ENCODE results near the gene DACT3. TPM values are rescaled to one million over a fixed set of nuclear protein-coding genes. Genes with fewer than 3 reads are reported as not detected.
"Not testable (repeated sequence)": the region's sequence is repeated elsewhere in the genome, so short reads cannot be mapped to it uniquely, and the experiment has no call there.

Gene DACT3
- total RNA-seq, 1 experiment from 2014 or later = 3.8 TPM

DNA sequence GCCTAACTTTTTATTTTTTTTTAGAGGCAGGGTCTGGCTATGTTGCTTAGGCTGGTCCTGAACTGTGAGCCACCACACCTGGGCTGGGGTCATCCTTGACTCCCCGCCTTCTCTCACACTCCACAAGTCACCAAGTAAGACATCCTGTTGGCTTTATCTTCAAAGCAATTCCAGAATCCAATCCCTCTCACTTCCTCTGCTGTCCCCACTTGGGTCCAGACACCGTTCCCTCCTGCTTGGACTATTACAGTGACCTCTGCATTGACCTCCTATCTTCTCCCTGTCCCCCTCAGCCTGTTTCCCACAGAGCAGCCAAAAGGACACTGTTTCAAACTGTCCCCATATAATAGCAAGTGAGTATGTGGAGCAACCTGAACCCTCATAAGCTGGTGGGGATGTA, 20.3 kb downstream of the DACT3 start:
- DNase-seq (ENCODE audit: low read depth, low spot score) = no peak
- in situ Hi-C loops (cut with HindIII; ENCODE audit: low pct_unique_long_range_greater_than_20kb, low sequenced_read_pairs) = no loop called here

DNA sequence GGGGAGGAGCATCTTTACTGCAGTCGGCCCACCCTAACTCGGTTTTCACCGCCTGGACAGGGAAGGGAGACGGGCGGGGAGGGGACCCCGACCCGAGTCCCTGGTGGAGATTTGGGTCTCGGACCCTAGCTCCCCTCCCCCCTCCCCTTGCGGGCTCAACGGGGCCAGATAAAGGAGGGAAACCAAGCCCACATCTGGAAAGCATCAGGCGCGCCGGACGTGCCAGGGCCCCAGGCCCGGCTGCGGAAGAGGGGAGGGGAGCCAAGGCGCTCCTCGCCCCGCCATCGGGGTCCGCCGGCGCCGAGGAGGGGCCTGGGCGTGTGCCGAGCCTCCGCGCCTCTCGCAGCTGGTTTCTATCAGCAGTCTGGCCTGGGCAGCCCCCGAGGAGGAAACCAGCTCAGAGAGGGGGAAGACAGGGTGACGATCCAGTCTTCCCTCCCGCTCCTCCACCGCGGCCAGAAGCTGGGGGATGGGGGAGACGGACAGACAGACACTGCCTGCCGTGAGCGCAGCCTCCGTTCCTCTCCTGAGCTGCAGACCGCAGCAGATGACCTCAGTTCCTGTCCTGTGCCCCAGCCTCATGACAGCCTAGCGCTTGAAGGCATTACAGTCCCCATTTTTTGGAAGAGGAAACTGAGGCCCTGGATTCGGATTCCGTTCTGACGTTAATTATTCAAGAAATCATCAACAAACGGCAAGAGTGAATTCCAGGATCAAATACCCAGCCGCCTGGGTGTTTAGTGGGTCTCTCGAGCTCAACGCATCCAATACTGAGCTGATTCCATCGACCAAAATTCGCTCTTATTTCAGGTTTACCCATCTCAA, 21.4 kb downstream of the DACT3 start:
- in situ Hi-C loops (cut with HindIII; ENCODE audit: low pct_unique_long_range_greater_than_20kb, low sequenced_read_pairs) = no loop called here
- peak; percentile 46 for DNase-seq (ENCODE audit: low read depth, low spot score)

DNA sequence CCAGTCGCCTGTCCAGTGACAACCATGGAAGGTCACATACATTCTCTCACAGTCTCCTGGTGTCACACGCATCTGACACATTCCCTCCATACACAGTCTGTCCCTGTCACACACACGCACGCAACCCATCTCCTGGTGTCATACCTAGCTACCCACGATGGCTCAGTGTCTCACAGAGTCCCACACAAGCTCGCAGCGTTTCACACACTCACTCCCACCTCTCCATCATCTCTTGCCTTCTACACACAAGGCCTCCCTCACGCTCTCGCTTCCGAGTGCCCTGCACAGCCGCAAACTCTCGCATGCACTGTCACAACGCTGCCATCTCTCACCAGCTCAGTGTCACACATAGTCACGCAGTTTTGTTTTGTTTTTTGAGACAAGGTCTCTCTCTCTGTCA, 23.8 kb downstream of the DACT3 start:
- in situ Hi-C loops (cut with HindIII; ENCODE audit: low pct_unique_long_range_greater_than_20kb, low sequenced_read_pairs) = no loop called here
- DNase-seq (ENCODE audit: low read depth, low spot score) = no peak

DNA sequence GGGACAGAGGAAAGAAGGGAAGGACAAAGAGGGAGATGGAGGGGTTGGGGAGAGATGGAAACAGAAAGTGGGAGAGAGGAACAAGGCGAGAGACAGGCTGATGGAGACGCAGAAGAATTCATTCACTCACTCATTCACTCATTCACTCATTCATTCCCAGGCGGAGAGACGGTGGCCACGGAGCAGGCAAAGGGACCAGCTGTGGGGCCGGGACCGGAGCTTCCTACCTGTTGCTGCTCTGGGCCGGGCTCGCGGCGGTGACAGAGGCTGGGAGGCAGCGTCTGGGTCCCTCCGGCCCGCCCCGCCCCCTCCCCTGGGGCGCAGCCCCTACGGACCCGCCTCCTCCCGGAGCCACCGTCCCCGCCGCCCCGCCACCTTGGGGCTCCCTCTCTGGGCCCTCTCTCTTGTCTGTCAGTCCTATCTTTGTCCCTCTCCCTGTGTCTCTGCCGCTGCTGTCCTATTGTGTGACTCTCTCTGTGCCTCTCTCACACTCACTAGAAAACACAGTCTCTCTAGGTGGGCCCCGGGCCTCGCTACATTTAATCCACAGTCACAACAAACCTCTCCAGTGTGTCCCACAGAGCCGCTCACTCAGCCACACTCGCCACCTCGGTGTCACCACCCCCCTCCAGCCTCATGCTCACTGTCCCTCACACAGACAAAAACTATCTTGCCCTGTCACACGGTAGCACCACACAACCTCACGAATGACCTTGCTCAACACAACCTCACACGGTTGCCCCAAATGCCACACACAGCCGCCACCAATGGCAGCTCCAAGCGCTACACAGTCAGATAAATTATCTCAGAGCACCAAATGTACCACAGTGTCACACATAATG, 24.8 kb downstream of the DACT3 start, which contains the start of gene GNG8:
GNG8 (minus strand) TSS at position 283 of the 842 bp plus-strand sequence. CDS start 1,520 bp downstream, outside the sequence.
- in situ Hi-C loops (cut with HindIII; ENCODE audit: low pct_unique_long_range_greater_than_20kb, low sequenced_read_pairs) = no loop called here
- no peak for DNase-seq (ENCODE audit: low read depth, low spot score)

DNA sequence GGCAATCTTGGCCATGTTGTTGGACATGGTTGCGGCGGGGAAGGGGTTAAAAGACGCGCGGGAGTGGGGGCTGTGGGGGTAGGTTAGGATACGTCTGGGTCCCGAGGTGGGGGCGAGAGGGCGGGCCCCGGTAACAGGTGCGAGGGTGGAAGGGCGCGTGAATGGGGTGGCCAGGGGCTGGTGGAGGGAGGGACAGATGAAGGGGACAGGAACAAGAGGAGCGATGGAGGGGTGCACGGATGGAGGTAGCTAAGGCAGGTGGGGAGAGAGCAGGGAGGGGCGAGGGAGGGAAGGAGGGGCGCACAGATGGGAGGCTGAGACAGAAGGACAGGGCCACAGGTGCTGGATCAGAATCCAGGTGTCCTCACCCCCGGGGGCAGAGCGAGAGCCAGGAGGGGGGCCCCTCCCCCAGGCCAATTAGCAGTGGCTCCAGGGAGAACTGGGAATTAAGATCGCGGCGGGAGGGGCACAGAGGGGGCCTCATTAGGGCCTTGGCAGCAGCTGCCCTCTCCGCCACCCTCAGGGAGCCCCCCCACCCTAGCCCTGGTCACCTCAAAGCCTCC, 26.2 kb downstream of the DACT3 start:
- DNase-seq (ENCODE audit: low read depth, low spot score) = no peak
- in situ Hi-C loops (cut with HindIII; ENCODE audit: low pct_unique_long_range_greater_than_20kb, low sequenced_read_pairs) = no loop called here

DNA sequence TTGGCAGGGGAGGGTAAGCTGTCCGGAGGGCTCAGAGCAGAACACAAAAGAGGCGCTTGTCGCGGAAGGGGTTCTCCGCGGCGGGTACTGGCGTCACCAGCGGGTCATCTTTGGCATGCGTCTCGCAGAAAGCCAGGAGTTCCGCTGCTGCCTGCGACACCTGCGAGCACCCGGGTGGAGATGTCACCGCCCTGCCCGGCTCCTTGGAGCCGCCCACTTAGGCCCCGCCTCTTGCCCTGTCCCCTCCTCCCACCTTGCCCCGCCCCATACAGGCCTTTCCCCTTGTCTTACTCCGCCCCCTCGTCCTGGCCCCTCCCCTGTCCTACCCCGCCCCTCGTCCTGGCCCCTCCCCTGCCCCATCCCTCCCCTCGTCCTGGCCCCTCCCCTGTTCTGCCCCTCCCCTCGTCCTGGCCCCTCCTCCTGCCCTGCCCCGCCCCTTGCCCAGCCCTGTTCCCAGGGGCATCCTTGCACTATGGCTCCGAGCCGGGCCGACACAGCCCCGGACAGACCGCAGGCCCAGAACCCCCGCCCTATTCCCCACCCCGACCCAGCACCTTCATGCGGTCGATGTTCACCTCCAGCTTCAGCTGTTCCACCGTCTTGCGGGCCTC, 26.8 kb downstream of the DACT3 start:
- DNase-seq (ENCODE audit: low read depth, low spot score) = peak; percentile 88
- in situ Hi-C loops (cut with HindIII; ENCODE audit: low pct_unique_long_range_greater_than_20kb, low sequenced_read_pairs) = no loop called here

DNA sequence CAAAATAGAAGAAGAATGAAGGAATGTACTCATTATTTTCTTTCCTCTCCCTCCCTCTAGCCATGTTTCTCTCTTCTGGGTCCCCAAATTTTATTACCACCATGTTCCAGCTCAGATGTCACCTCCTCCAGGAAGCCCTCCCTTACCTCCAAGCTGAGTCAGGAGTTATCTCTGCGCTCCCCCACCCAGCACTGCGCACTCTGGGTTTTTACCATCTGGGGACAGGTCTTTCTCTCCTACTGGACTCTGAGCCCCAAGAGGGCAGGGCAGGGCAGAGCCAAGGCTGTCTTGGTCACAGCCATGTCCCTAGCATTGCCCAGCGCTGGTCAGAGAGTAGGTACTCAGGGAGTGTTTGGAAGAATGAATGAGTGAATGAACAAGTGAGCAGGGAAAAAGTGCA, 27.9 kb downstream of the DACT3 start:
- in situ Hi-C loops (cut with HindIII; ENCODE audit: low pct_unique_long_range_greater_than_20kb, low sequenced_read_pairs) = no loop called here

DNA sequence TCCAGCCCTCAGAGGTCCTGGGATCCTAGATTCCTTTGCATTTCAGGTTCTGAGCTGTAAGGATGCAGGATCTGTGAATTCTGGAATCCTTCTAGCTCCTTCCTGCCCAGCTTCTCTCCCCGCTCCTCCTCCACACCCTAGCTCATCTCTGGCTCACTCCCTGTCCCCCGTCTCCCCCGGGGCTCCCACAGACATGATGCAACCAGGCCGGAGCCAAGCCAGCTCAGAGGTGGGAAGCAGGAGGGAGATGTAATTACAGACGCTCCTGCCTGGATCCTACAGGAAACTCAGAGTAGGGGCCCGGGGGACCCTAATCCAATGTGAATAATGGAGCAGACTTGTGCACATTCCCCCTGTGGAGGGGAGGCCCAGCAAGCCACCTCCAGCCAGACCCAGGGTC, 29.5 kb downstream of the DACT3 start:
- in situ Hi-C loops (cut with HindIII; ENCODE audit: low pct_unique_long_range_greater_than_20kb, low sequenced_read_pairs) = no loop called here
- no peak for DNase-seq (ENCODE audit: low read depth, low spot score)

More for the DNA sequence above, 27.9 kb downstream of the DACT3 start:
- DNase-seq (ENCODE audit: low read depth, low spot score) = no peak

DNA sequence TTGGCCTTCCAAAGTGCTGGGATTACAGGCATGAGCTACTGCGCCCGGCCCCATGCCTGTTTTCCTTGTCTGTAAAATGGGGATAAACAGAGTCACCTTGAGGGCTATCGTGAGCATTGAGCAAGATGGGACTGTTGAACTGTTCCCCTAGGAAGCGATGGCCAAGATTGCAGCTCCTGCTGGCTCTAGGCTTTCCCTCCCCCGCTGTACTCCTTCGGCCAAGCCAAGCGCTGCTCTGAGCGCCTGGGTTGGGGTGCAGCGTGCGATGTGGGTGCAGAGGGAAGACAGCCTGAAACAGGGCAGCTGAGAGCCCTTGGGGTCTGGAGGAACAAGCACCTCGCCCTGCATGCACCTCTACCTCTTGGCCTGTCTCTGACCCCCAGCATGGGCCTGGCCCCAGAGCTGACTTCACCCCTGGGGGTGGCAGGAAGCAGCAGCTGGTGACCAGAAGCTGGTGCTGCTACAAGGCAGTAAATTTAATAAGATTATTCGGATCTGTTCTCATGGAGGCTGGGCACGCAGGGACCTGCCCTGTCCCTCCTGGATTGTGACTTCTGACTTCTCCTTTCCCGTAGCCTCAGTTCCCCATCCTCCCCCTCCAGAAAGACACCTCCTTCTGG, 30.3 kb downstream of the DACT3 start:
- in situ Hi-C loops (cut with HindIII; ENCODE audit: low pct_unique_long_range_greater_than_20kb, low sequenced_read_pairs) = no loop called here
- DNase-seq (ENCODE audit: low read depth, low spot score) = no peak

DNA sequence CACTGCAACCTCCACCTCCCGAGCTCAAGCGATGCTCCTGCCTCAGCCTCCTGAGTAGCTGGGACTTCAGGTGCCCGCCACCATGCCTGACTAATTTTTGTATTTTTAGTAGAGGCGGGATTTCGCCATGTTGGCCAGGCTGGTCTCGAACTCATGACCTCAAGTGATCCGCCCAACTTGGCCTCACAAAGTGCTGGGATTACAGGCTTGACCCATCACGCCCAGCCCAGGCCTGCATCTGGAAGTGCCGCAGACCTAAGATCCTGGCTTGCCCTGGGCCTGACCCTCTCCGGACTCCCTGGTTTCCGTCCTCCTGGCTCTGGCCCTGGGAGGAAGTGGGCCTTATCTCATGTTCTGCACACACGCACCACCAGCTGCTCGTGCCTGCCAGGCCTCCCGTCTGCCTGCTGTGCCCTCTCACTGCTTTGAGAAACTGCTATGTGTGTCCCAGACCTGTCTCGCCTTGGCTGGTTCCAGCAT, 31.4 kb downstream of the DACT3 start:
- DNase-seq (ENCODE audit: low read depth, low spot score) = no peak
- in situ Hi-C loops (cut with HindIII; ENCODE audit: low pct_unique_long_range_greater_than_20kb, low sequenced_read_pairs) = no loop called here

DNA sequence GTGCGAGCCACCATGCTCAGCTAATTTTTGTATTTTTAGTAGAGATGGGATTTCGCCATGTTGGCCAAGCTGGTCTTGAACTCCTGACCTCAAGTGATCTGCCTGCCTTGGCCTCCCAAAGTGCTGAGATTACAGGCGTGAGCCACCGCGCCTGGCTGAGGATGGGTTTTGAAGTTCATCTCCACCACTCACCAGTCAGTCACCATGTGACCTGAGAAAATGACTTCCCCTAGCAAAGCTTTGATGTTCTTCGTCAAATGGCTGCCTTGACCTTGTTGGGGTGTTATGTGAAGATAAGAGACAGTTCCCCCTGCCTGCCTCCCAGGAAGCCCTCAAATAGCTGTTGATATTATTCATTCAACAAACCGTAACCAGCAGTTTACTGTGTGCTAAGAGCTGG, 32.0 kb downstream of the DACT3 start:
- in situ Hi-C loops (cut with HindIII; ENCODE audit: low pct_unique_long_range_greater_than_20kb, low sequenced_read_pairs); DNase-seq (ENCODE audit: low read depth, low spot score): not testable (repeated sequence)

DNA sequence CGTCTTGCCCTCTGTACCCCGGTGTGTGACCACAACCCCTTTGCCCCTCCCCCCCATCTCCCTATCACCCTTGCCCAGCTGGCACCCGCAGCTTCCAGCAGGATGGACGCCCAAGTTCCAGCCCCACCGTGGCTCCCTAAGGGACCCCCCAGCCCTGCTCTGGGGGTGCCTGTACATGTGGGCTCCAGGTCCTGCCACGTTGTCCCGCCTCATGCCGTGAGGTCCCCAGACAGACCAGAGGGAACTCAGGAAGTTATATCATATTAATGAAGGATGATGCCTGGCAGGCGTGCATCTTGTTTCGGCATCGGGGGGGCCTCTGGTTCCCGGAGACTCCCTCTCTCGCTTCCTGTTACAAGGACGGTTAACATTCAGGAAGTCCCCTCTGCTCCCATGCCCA, 34.5 kb downstream of the DACT3 start:
- DNase-seq (ENCODE audit: low read depth, low spot score) = no peak
- in situ Hi-C loops (cut with HindIII; ENCODE audit: low pct_unique_long_range_greater_than_20kb, low sequenced_read_pairs) = no loop called here

DNA sequence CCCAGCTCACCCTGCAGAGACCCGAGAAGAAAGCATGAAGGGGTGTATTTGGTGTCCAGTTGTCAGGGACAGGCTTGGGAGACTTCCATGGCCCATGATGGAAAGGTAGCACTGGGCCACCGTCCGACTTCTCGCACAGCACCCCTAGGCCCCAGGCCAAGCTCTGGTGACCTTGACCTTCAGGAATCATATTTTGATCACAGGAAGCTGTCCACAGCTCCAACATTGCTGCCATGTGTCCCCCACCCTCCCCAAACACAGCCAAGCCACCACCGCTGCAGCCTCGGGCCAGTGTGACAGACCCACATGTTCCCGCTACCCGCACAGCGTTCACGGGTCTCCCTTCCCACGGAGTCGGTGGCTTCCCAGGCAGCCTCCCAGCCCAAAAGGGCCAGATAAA, 35.3 kb downstream of the DACT3 start:
- DNase-seq (ENCODE audit: low read depth, low spot score) = no peak
- in situ Hi-C loops (cut with HindIII; ENCODE audit: low pct_unique_long_range_greater_than_20kb, low sequenced_read_pairs) = no loop called here

DNA sequence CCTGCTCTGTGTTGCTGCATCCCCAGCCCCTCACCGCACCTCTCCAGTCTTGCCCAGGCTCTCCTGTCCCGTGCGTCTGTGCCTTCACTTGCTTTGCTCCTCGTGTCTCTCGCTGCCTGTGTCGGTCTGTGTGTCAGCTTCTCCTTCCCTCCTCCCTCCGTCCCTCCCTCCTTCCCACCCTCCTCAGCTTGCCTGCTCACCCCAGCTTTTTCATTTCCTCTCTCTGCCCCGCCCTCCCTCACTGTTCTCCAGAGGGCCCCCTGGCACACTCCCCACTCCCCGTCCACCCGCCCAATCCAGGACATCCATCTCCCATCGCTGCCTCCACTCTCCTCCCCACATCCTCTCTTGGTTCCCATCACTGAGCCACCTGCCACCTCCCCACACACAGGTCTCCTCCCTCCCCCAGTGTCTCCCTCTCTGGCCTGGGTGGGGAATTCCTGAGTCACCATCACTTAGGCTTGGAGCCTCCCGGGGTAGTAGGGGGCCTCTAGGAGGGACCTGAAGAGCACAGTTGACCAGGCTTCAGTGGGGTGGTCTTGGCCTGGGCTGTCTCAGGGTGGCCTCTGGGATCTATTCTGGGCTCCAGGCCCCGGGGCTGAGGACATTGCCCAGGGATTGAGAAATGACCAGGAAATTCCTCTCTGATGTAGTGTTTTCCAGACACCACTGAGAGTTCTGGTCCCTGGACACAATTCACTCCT, 35.9 kb downstream of the DACT3 start, which contains the start of gene PTGIR:
PTGIR (minus strand) TSS at position 132 of the 704 bp plus-strand sequence. CDS start 864 bp downstream, outside the sequence.
- no peak for DNase-seq (ENCODE audit: low read depth, low spot score)
- in situ Hi-C loops (cut with HindIII; ENCODE audit: low pct_unique_long_range_greater_than_20kb, low sequenced_read_pairs) = no loop called here

DNA sequence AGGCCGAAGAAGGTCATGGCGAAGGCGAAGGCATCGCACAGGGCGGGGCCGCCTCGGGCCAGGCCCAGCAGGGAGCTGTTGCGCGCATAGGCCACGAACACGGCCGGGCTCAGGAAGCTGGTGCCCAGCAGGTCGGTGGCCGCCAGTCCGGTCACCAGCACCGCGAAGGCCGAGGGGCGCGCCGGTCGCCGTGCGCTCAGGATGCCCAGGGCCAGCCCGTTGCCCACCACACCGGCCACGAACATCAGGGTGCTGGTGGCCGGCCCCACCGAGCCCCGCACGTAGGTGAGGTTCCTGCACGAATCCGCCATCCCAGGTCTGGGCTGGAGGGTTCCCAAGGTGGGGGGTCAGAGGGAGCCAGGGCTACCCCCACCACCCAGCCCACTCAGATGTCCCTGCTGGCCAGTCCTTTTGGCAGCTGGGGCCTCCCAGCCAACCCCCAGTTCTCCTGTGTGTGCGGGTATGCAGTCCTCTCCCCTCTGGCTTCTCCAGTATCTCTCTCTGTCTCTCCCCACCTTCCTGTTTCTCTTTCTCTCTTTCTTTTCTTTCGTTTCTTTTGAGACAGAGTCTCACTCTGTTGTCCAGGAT, 37.0 kb downstream of the DACT3 start:
- no peak for DNase-seq (ENCODE audit: low read depth, low spot score)
- in situ Hi-C loops (cut with HindIII; ENCODE audit: low pct_unique_long_range_greater_than_20kb, low sequenced_read_pairs) = no loop called here

DNA sequence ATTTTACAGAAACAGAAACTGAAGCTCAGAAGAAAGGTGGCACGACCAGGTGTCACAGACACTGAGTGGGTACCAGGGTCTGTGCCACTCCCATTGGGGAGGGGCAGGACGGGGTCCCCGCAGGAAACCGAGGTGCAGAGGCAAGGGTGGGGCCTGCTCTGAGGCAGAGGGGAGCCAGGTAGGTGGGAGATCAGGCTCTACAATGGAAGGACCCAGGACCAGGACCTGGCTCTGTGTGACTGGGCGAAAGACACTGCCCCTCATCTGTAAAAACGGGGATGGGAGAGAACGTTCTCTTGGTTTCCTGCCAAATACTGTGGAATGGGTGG, 38.9 kb downstream of the DACT3 start:
- in situ Hi-C loops (cut with HindIII; ENCODE audit: low pct_unique_long_range_greater_than_20kb, low sequenced_read_pairs) = no loop called here
- no peak for DNase-seq (ENCODE audit: low read depth, low spot score)

Data from SK-MEL-5 (cell line).